ENCODE data around the gene CXCR6.

The CXCR6 gene

GRCh38 chr3:45965253-45965652, 22.0 kb downstream of the CXCR6 start:
- no peak for DNase-seq (ENCODE audit: extremely low spot score)
- POLR2A ChIA-PET: no interaction called here
- CTCF ChIA-PET: no interaction called here
- TF ChIP-seq HDGF (IDR thresholded peaks at IDR 0.05; ENCODE audit: borderline replicate concordance) (no peak), NFRKB (IDR thresholded peaks at IDR 0.05) (no peak), SP1 (IDR thresholded peaks at IDR 0.05) (no peak), L3MBTL2 (conservative IDR thresholded peaks at IDR 0.05) (no peak), LEF1 (IDR thresholded peaks at IDR 0.05; ENCODE audit: borderline replicate concordance) (no peak), CTBP1 (IDR thresholded peaks at IDR 0.05; ENCODE audit: borderline replicate concordance) (no peak), ARNT (IDR thresholded peaks at IDR 0.05) (no peak), TARDBP (IDR thresholded peaks at IDR 0.05) (no peak), ELF4 (IDR thresholded peaks at IDR 0.05) (no peak), FOXA1 (IDR thresholded peaks at IDR 0.05) (no peak), BHLHE40 (IDR thresholded peaks at IDR 0.05; ENCODE audit: borderline replicate concordance) (no peak), SUZ12 (IDR thresholded peaks at IDR 0.05) (no peak), PKNOX1 (IDR thresholded peaks at IDR 0.05) (no peak), ZNF384 (IDR thresholded peaks at IDR 0.05) (no peak), FOXM1 (IDR thresholded peaks at IDR 0.05; ENCODE audit: borderline replicate concordance) (no peak), FOXK2 (IDR thresholded peaks at IDR 0.05) (no peak)

GRCh38 chr3:45965653-45966052, 22.4 kb downstream of the CXCR6 start:
- POLR2A ChIA-PET: no interaction called here
- CTCF ChIA-PET: interaction anchor here (0.9 kb wide), 1 partner anchor 113 kb away, joined by 4 read pairs; no protein-coding TSS in a partner anchor
- no peak for DNase-seq (ENCODE audit: extremely low spot score)
- TF ChIP-seq NFRKB (IDR thresholded peaks at IDR 0.05): no peak

GRCh38 chr3:45966371-45966791, 23.1 kb downstream of the CXCR6 start:
- ChIA-PET CTCF (interaction anchor here (0.9 kb wide), 1 partner anchor 113 kb away, joined by 4 read pairs; no protein-coding TSS in a partner anchor), POLR2A (interaction anchor here (1.0 kb wide), 1 partner anchor 28 kb away, joined by 3 read pairs; no protein-coding TSS in a partner anchor)
- DNase-seq (ENCODE audit: extremely low spot score): no peak
- TF ChIP-seq FOXM1 (IDR thresholded peaks at IDR 0.05; ENCODE audit: borderline replicate concordance): no peak
- no peak for TF ChIP-seq SUZ12 (IDR thresholded peaks at IDR 0.05)
- no peak for TF ChIP-seq ELF4 (IDR thresholded peaks at IDR 0.05)
- TF ChIP-seq CTBP1 (IDR thresholded peaks at IDR 0.05; ENCODE audit: borderline replicate concordance): no peak
- no peak for TF ChIP-seq TARDBP (IDR thresholded peaks at IDR 0.05)
- TF ChIP-seq SP1 (IDR thresholded peaks at IDR 0.05): no peak
- TF ChIP-seq BHLHE40 (IDR thresholded peaks at IDR 0.05; ENCODE audit: borderline replicate concordance): no peak
- TF ChIP-seq ZNF384 (IDR thresholded peaks at IDR 0.05): no peak
- TF ChIP-seq FOXA1 (IDR thresholded peaks at IDR 0.05): no peak
- no peak for TF ChIP-seq NFRKB (IDR thresholded peaks at IDR 0.05)
- no peak for TF ChIP-seq LEF1 (IDR thresholded peaks at IDR 0.05; ENCODE audit: borderline replicate concordance)
- no peak for TF ChIP-seq ARNT (IDR thresholded peaks at IDR 0.05)
- no peak for TF ChIP-seq HDGF (IDR thresholded peaks at IDR 0.05; ENCODE audit: borderline replicate concordance)
- TF ChIP-seq PKNOX1 (IDR thresholded peaks at IDR 0.05): no peak
- no peak for TF ChIP-seq FOXK2 (IDR thresholded peaks at IDR 0.05)
- no peak for TF ChIP-seq L3MBTL2 (conservative IDR thresholded peaks at IDR 0.05)

GRCh38 chr3:45966950-45967640, 23.8 kb downstream of the CXCR6 start:
- ChIA-PET CTCF (no interaction called here), POLR2A (interaction anchor here (1.0 kb wide), 1 partner anchor 28 kb away, joined by 3 read pairs; no protein-coding TSS in a partner anchor)
- TF ChIP-seq LEF1 (IDR thresholded peaks at IDR 0.05; ENCODE audit: borderline replicate concordance) (no peak), ZNF384 (IDR thresholded peaks at IDR 0.05) (no peak), PKNOX1 (IDR thresholded peaks at IDR 0.05) (no peak), TARDBP (IDR thresholded peaks at IDR 0.05) (no peak), SUZ12 (IDR thresholded peaks at IDR 0.05) (no peak), HDGF (IDR thresholded peaks at IDR 0.05; ENCODE audit: borderline replicate concordance) (no peak), FOXK2 (IDR thresholded peaks at IDR 0.05) (no peak), ELF4 (IDR thresholded peaks at IDR 0.05) (no peak), L3MBTL2 (conservative IDR thresholded peaks at IDR 0.05) (no peak), ARNT (IDR thresholded peaks at IDR 0.05) (no peak), BHLHE40 (IDR thresholded peaks at IDR 0.05; ENCODE audit: borderline replicate concordance) (no peak), FOXA1 (IDR thresholded peaks at IDR 0.05) (no peak), NFRKB (IDR thresholded peaks at IDR 0.05) (no peak), FOXM1 (IDR thresholded peaks at IDR 0.05; ENCODE audit: borderline replicate concordance) (no peak), CTBP1 (IDR thresholded peaks at IDR 0.05; ENCODE audit: borderline replicate concordance) (no peak), SP1 (IDR thresholded peaks at IDR 0.05) (no peak)
- DNase-seq (ENCODE audit: extremely low spot score): no peak

- no peak for DNase-seq (ENCODE audit: extremely low spot score)
- ChIA-PET POLR2A (no interaction called here), CTCF (no interaction called here)
- TF ChIP-seq PKNOX1 (IDR thresholded peaks at IDR 0.05) (no peak), FOXM1 (IDR thresholded peaks at IDR 0.05; ENCODE audit: borderline replicate concordance) (no peak), BHLHE40 (IDR thresholded peaks at IDR 0.05; ENCODE audit: borderline replicate concordance) (no peak), FOXA1 (IDR thresholded peaks at IDR 0.05) (no peak)
Observed at GRCh38 chr3:45967724-45968123, 24.5 kb downstream of the CXCR6 start.

Data from HEK293T (cell line).